Panc1 (cell line): ENCODE measurements around the gene TRAPPC1.
"Not testable (repeated sequence)": the region's sequence is repeated elsewhere in the genome, so short reads cannot be mapped to it uniquely, and the experiment has no call there.

Experiments
- CTCF ChIP-seq: fragments of 450-650 bp; IDR thresholded peaks from 2 replicates; pipeline ENCODE4 v1.5.1; 2017; ENCODE audit warnings: mild to moderate bottlenecking
- POLR2AphosphoS5 ChIP-seq: IDR thresholded peaks from 2 replicates; pipeline ENCODE4 v1.6.1; 2012; ENCODE audit warnings: mild to moderate bottlenecking, low read depth, low read length, moderate library complexity
- TCF7L2 ChIP-seq: IDR thresholded peaks from 2 replicates; pipeline ENCODE4 v1.6.1; 2011; ENCODE audit warnings: mild to moderate bottlenecking, low read depth, low read length, inconsistent platforms

DNA sequence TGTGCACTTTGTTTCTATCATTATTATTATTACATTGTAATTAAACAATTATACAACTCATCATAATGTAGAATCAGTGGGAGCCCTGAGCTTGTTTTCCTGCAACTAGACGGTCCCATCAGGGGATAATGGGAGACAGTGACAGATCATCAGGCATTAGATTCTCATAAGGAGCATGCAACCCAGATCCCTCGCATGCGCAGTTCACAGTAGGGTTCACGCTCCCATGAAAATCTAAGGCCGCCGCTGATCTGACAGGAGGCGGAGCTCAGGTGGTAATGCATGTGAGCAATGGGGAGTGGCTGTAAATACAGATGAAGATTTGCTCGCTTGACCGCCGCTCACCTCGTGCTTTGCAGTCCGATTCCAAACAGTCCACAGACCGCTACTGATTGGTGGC lies 21.5 kb upstream of the TRAPPC1 start:
- TF ChIP-seq POLR2AphosphoS5, CTCF, TCF7L2: not testable (repeated sequence)
